Breast epithelium (tissue), 3 donors: ENCODE results near the gene DDX47.

ENCODE experiments used
- POLR2A ChIP-seq: fragments of 450-650 bp; IDR thresholded peaks from one replicate; pipeline ENCODE4 v1.6.1; 2016; ENCODE audit warnings: antibody characterized with exemption, mild to moderate bottlenecking, moderate library complexity
- POLR2AphosphoS5 ChIP-seq, 3 donors: sonication (generic); formaldehyde crosslinking; IDR thresholded peaks; one replicate each; pipeline ENCODE4 v1.6.1; 2017; ENCODE audit warnings: antibody characterized with exemption in 3 of 3

- TF ChIP-seq POLR2A (no peak), POLR2AphosphoS5 (IDR thresholded peaks at IDR 0.05) (no peak)
These were observed 32.7 kb downstream of the DDX47 start for GRCh38 chr12:12845794-12846243.
